ENCODE measurements around the gene CALN1.

The CALN1 gene

DNA sequence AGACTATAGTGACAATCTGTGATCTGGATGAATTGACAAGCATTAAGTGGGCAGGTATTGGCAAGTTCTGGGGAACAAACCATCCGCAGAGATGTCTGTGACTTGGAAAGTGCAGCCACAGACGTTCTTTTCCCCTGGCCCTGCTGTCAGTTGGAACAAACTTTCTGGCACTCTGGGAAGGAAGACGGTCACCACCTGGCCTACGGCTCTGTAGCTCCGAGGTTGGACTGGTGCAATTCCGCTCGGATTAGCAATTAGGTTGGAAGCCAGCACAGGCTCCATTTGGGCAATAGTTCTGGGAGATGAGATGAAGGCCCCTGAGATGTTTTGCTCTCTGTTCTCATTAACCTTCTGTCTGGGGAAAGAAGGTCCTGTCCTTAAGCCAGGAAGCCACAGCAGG lies 437.5 kb downstream of the CALN1 start:
- TF ChIP-seq, protein P1, sequence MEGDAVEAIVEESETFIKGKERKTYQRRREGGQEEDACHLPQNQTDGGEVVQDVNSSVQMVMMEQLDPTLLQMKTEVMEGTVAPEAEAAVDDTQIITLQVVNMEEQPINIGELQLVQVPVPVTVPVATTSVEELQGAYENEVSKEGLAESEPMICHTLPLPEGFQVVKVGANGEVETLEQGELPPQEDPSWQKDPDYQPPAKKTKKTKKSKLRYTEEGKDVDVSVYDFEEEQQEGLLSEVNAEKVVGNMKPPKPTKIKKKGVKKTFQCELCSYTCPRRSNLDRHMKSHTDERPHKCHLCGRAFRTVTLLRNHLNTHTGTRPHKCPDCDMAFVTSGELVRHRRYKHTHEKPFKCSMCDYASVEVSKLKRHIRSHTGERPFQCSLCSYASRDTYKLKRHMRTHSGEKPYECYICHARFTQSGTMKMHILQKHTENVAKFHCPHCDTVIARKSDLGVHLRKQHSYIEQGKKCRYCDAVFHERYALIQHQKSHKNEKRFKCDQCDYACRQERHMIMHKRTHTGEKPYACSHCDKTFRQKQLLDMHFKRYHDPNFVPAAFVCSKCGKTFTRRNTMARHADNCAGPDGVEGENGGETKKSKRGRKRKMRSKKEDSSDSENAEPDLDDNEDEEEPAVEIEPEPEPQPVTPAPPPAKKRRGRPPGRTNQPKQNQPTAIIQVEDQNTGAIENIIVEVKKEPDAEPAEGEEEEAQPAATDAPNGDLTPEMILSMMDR (IDR thresholded peaks at IDR 0.05; ENCODE audit: insufficient read depth, low read depth, low read length, missing control alignments), result no peak
- DNase-seq (ENCODE audit: low read depth), result no peak
- no peak overlapping the region for H3K4me3 ChIP-seq (ENCODE audit: low read depth, low read length)

DNA sequence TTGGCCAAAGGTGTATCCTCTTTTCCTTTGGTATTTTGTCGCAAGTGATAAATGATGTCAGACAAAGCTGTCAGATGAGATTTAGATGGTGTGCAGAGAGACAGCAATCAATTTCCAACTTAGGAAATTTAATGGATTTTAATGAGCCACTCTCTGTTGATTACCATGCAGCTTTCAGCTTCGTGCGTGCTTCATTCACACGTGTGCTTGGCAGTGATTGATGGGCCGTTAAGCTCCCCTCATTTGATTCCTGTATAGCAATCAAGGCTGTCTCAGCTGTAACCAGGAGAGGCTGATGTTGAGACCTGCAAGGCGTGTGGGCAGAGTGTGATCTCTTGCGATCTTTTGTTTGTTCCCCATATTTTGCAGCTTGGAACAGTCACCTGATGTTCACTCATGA lies 439.6 kb downstream of the CALN1 start:
- no peak overlapping the region for H3K4me3 ChIP-seq (ENCODE audit: low read depth, low read length)
- DNase-seq (ENCODE audit: low read depth), result no peak
- TF ChIP-seq, protein P1 (IDR thresholded peaks at IDR 0.05; ENCODE audit: insufficient read depth, low read depth, low read length, missing control alignments), result no peak

DNA sequence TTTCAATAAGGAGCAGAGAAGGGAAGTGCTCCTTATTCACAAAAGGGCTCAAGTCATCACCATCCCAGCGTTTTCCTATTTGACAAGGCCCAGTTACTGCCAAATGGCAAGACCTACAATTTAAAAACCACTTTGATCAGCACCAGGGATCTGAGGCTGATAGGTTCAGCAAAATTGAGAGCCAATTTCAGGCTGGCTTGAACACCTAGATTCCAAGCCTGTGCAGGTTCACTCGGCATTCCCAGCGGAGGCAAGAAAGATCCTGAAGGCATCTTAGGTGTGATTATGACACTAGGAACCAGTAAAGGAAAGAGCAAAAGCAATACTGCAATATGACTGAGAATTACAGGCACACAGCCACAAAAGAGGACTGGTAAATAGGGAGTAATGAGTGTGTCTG lies 441.4 kb downstream of the CALN1 start:
- H3K4me3 ChIP-seq (ENCODE audit: low read depth, low read length), result no peak overlapping the region
- TF ChIP-seq, protein P1 (IDR thresholded peaks at IDR 0.05; ENCODE audit: insufficient read depth, low read depth, low read length, missing control alignments), result no peak
- no peak for DNase-seq (ENCODE audit: low read depth)

DNA sequence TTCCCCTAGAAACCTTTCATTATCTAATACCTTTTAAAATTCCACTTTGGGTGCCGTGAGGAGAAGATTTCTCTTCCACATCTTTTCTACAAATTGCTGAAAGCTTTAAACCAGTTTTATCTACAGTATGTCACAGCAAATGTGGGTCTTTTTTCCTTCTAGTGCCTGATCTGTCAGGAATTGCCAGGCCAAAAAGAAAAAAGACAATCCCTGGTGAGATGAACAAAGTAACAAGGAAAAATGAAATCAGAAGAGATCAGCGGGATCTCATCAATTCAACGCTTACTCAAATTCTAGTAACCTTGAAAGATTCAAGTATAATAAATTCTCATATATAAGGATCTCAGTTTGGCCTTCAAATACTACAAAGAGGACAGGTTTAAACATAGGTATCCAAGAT lies 449.5 kb downstream of the CALN1 start:
- no peak for DNase-seq (ENCODE audit: low read depth)
- TF ChIP-seq, protein P1 (IDR thresholded peaks at IDR 0.05; ENCODE audit: insufficient read depth, low read depth, low read length, missing control alignments), result no peak

DNA sequence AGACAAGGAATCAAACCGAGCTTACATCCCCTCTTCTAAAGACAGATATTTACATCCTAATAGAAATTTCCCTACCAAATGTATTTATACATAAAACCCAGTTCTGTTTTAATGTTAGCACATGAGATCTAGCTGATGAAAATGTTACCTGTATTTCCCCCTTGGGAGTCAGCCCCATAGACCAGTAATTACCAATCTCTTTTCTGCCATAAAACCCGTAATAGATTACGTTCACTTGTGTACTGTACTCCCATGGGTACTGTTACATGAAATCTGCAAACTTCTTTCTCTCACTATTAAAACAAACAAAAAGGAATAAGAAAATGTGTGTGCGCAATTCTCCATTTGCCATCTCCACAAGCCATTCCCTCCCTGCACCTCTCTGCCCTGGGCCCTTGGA lies 450.9 kb downstream of the CALN1 start:
- no peak for DNase-seq (ENCODE audit: low read depth)
- H3K4me3 ChIP-seq (ENCODE audit: low read depth, low read length), result no peak overlapping the region
- TF ChIP-seq, protein P1 (IDR thresholded peaks at IDR 0.05; ENCODE audit: insufficient read depth, low read depth, low read length, missing control alignments), result no peak

More for the DNA sequence above, 449.5 kb downstream of the CALN1 start:
- no peak overlapping the region for H3K4me3 ChIP-seq (ENCODE audit: low read depth, low read length)

DNA sequence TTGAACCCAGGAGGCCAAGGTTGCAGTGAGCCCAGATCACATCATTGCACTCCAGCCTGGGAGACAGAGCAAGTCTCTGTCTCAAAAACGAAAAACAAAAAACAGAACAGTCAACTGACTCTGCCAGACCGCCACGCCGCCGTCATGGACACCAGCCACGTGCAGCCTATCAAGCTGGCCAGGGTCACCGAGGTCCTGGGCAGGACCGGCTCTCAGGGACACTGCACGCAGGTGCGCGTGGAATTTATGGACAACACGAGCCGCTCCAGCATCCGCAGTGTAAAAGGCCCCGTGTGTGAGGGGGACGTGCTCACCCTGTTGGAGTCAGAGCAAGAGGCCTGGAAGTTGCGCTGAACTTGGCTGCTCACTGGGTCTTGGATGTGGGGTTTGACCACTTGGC lies 470.0 kb downstream of the CALN1 start:
- H3K4me3 ChIP-seq (ENCODE audit: low read depth, low read length), result no peak overlapping the region
- no peak for DNase-seq (ENCODE audit: low read depth)
- TF ChIP-seq, protein P1 (IDR thresholded peaks at IDR 0.05; ENCODE audit: insufficient read depth, low read depth, low read length, missing control alignments), result no peak

DNA sequence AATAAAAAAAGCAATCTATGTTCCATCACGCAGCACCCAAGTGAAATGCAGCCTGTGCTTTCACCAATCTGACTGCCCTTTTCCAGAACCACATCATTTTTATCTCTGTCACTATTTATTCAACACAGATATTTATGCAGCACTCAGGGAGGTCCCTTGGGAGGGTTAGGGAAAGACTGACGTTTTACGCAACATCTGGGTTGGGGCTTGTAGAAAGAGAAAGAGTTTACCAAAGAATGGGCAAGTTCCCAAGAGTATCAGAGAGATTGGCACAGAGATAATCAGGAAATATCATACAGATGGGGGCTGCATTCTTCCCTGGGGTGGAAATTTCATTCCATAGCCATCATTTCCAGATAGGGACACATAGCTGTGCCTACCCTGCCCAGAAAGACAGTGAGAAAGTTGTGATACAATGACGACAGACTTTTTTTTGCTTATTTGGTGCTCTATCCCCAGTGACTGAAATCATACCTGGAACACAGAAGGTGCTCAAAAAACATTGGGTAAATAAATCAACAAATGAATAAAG lies 474.2 kb downstream of the CALN1 start:
- DNase-seq (ENCODE audit: low read depth), result no peak
- TF ChIP-seq, protein P1 (IDR thresholded peaks at IDR 0.05; ENCODE audit: insufficient read depth, low read depth, low read length, missing control alignments), result no peak
- no peak overlapping the region for H3K4me3 ChIP-seq (ENCODE audit: low read depth, low read length)
